CD4-positive, alpha-beta T cell treated with Interleukin-2 at 100 ng/mL for 4 hours (primary cell): ENCODE measurements around the gene LDOC1.
A peak's percentile ranks its signal among the peaks of the same experiment; 100 is the strongest.
"Not testable (repeated sequence)": the region's sequence is repeated elsewhere in the genome, so short reads cannot be mapped to it uniquely, and the experiment has no call there.

Experiments used
- DNase-seq: peaks from one replicate; pipeline ENCODE4 v3.0.0-alpha.2; 2020; ENCODE audit warnings: low spot score

LDOC1 gene

DNA sequence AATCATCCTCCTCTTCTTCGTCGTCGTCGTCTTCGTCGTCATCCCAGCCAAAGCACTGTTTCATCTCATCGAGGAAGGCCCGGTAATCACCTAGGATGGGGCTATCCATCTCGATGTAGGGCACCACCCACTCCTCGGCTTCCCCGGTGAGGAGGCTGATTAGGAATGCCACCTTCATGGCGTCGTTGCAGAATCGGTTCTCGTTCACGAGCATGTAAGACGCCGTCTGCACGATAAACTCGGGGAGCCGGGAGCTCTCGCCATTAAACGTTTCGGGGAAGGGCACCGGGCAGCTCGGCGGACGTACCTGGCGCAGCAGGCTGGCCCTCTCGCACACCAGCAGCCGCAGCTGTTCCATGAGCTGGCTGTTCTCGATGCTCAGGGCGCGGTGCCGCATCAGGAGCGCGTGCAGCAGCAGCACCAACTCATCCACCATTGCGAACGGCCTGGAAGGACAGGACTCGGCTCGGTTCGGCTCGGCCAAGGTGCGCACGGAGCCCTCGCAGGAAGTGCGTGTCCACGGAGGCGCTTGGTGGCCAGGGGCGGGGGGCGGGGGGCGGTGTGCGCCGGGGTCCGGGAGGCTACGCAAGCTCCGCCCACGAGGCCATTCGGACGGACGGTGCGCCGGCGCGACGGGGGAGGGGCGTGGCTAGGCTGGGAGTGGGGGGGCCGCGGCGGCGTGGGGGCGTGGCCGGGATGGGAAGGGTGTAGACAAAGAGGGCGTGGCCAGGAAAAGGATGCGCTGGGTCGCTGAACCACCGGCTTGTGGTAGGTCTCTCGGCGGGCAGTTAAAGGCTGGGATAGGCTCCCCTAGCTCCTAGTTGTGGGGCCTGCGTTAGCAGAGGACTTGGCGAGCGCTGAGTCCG is at the start of gene LDOC1:
Gene LDOC1, minus strand, starts transcription at position 544 of the 866 bp plus-strand sequence. Its CDS starts 108 bp downstream, at position 436.
- DNase-seq, result peak; percentile 75

DNA sequence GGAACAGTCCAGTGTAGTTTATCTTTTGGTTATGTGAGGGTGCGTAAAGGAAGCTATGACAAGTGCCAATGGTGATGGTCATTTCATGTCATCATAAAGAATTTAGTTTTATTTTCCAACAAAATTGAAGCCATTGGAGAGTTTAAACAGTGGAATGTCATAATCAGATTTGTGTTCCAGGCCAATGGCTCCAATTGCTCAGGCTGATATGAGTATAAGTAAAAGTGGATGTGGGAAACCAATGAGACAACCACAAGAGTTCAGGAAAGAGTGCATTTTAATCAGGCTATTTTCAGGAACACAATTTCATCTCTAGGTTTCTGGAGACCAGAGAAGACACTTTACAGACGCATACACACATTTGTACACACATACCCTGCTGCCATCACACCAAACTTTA is 44.7 kb upstream of the LDOC1 start:
- DNase-seq, result no peak

DNA sequence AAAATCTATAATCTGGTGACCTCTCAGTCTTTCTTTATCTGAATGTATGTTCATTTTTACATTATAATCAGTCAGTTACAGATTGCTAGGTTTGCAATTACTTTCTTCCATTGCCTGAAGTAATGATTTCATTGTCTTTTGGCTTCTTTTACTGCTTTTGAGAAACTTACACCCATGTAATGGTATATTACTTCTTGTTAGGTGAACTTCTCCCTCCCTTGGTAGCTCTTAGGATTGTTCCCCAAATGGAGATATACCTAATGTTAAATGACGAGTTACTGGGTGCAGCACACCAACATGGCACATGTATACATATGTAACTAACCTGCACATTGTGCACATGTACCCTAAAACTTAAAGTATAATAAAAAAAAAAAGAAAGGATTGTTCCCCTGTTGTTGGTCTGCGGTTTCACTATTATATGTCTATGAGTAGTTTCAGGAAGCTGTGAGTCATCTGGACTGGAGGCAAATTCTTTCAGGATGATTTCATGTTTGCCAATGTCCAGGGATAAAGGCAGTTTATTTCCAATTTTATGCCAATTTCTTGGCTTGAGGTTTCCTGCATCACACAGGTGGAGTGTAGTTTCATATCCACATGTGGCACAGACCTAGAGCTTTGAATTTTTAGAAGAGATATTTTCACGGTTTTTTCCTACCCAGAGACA is 43.5 kb upstream of the LDOC1 start:
- DNase-seq, result no peak

DNA sequence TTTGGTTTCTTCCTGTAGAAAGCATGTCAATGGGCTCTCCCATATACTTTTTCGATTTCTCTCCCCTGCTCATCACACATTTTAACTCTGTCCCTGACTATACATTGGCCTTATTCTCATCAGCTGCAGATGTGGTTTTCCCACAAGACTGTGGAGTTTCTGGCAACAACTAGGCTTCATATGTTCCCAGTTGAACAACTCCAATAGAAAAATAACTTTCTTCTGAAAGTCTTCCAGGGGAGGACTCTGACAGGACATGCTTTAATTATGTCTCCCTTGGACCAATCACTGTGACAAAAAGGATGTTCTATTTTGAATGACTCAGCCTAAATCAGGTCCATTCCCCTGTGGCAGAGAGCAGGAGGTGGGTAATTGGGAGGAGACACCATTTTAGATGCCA is 37.3 kb upstream of the LDOC1 start:
- DNase-seq, result no peak

DNA sequence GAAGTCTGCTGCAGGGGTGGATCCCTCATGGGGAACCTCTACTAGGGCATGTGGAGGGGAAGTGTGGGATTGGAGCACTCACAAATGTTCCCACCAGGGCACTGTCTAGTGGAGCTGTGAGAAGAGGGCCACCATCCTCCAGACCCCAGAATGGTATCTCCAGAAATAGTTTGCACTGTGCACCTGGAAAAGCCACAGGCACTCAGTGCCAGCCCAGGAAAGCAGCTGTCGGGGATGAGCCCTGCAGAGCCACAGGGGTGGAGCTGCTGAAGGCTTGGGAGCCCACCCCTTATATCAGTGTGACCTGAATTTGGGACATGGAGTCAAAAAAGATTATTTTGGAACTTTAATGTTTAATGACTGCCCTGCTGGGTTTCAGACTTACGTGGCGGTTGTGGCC is 25.0 kb upstream of the LDOC1 start:
- no peak for DNase-seq

DNA sequence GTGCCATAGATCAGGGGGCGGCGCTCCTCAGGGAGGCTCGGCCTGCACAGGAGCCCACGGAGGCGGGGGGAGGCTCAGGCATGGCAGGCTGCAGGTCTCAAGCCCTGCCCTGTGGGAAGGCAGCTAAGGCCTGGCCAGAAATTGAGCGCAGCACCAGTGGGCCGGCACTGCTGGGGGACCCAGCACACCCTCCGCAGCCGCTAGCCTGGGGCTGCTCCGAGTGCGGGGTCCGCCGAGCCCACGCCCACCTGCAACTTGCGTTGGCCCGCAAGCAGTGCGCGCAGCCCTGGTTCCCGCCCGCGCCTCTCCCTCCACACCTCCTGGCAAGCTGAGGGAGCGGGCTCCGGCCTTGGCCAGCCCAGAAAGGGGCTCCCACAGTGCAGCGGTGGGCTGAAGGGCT is 11.6 kb upstream of the LDOC1 start:
- not testable (repeated sequence) for DNase-seq

DNA sequence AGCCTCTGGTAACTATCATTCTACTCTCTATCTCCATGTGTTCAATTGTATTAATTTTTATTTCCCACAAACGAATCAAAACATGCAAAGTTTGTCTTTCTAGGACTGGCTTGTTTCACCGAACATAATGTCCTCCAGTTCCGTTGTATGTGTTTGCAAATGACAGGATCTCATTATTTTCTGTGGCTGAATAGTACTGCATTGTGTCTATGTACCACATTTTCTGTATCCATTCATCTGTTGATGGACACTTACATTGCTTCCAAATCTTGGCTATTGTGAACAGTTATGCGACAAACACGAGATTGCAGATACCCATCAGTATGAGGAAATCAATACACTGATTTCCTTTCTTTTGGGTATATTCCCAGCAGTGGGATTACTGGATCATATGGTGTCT is 8.4 kb upstream of the LDOC1 start:
- no peak for DNase-seq

DNA sequence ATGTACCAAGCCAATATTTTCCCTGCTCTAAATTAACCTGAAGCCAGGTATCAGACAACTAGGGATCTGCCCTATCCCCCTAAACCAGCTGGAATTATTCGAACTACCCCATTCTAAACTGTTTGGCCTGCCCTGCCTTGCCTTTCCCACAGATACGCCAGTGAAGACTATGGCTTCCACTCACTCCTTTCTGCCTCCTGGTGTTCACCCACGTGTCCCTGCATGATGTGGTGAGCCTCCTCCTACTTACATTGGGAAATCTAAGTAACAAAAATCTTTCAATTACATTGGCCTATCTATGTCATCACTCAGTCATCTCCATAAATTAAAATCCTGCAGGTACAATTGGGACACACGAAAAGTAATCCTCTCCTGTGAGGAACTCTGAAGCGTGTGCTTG is 6.1 kb upstream of the LDOC1 start:
- DNase-seq, result no peak

DNA sequence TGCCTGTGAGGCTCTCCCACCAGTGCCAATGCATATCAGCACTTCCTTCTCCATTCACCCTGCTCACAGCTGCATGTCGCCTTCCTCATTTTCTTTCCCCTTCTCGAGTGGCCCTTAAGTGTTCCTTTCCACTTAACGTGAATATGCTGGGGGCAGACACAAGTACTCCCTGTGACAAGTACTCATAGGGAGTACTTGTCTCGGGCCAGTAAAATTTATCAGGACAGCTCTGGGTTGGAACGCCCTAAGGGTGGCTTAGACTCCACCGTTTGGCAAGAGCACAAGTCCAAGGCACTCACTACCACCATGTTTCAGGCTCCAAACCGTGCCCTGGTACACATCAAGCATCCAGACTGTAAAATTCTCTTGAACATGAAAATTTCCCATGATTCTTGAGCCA is 3.9 kb upstream of the LDOC1 start:
- no peak for DNase-seq

DNA sequence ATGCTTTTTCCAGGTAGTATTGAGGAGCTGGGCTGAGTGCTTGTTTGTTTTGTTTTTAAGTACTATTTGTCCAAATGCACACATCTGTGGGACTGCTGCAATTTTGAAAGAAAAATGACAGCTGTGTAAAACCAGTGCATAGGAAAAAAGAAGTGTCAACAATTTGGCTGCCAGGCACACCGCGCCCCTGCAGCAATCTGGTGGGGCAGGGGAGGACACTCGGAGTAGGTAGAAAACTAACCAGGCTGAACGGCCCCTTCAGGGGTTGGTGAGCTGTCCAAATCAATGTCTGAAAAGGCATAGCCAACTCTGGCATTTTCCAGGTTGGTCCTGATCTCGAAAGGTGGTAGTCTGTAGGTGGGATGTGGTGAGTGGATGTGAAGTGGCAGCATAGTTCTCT is 1.1 kb downstream of the LDOC1 start:
- no peak for DNase-seq

DNA sequence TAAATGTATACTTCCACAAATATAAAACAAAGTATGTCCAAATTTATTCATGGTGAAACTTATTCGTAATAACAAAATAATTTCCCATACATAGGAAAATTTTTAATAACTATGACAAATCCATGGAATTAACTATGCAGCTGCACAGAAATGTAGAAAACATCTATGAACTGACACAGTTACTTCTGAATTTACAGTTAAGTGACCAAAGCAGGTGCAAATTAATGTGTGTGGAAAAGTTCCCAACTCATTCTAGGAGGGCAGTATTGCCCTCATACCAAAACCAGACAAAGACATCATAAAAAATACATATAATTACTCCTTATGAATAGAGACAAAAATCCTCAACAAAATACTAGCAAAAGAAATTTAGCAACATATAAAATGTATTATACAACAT is 12.5 kb downstream of the LDOC1 start:
- DNase-seq, result no peak

DNA sequence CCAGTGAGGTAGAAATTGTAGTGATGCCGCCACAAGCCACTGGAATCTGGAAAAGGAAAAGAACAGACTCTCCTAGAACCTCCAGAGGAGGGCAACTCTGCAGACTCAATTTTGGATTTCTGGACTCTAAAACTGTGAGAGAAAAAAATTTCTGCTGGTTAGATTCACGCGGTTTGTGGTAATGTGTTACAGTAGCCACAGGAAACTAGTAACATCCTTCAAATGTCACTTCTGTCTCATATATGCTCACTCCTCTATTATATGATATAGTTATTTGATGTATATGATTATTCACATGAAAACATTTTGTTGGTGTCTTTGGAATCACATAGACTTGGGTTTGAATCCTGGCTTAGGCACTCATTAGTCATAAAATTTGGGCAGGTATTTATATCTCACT is 18.8 kb downstream of the LDOC1 start:
- no peak for DNase-seq

DNA sequence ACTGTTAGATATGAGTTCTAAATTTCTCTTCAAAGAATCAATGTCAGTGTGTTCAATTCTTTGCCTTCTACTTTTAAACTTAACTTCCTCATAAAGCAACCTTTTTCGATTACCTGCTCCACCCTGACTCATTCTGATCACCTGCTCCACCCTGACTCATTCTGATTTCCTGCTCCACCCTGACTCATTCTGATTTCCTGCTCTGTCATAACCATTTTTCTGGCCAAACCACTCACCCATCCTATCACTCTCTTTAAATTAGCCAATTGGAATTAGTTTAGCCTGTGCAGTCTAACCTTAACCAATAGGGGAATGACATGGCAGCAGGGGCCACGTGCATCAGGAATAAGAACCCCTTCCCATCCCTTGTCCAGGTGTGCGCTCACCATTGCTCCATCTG is 21.7 kb downstream of the LDOC1 start:
- not testable (repeated sequence) for DNase-seq

DNA sequence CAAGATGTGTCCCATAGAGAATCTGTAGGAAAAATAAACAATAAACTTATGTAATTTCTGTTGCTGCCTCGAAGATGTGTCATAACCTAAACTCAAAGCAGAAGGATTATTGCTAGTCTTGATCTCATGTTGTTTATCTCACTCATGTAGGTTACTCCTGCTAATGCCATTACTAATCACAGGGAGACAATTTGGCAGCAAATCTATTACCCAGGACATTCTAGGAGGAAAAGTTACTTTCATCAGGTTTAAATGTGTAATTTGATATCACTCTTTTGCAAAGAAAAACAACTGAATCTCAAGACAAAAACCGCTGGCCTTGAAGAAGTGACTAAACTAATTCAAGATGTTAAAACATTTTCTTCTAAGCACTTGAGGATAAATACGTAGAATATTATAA is 34.0 kb downstream of the LDOC1 start:
- DNase-seq, result no peak

DNA sequence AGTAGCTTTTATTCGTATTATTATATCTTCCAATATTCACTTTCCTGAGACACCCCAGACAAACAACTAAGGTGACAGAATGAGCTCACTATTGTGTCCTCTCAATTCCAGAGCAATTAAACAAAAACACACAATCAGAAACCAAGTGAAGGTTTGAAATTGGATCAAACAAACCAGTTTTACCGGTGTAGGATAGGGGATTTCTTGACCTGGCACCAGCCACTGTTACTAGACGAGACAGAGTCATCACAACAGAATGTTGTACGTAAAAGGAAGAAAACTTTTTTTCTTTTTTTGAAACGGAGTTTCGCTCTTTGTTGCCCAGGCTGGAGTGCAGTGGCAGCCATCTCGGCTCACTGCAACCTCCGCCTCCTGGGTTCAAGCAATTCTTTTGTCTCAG is 43.7 kb downstream of the LDOC1 start:
- no peak for DNase-seq

DNA sequence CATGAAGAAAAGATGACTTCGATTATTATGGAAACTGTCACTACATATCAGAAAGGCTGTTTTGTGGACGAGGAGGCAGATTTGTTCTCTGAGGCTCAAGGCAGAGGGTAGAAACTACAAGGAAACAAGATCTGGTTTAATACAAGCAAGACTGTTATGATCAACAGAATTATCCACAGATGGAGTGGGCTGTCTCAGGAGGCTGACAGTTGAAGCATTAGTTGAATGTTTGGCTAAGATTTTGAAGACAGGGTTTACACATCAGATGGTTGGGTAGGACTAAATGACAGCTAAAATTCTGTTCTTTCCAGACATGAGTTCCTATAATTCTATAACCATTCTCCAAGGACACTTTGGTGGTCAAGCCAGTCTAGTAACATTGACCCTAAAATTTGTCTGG is 49.8 kb downstream of the LDOC1 start:
- no peak for DNase-seq
